ENCODE data around the gene PERM1. TPM values are rescaled to one million over a fixed set of nuclear protein-coding genes. Genes with fewer than 3 reads are reported as not detected.

PERM1 gene
- total and polyA plus RNA-seq, 2 donors (not counting 1 experiment from before 2014, with no cell fraction given) = not detected

- H3K27ac Mint-ChIP-seq = no peak overlapping the region
- H3K4me1 Mint-ChIP-seq = peaks cover 4% of the 10 kb centered on the region
- Histone ChIP-seq H3K9me3 (ENCODE audit: control extremely low read depth in 1 of 3, control insufficient read depth in 2 of 3, insufficient read depth in 1 of 3, low read length in 2 of 3) (peaks cover 0 to 4% (median 0%) of the 10 kb centered on the region in 3 donors), H3K27ac (ENCODE audit: low read length in 2 of 2) (no peak overlapping the region), H2AFZ (ENCODE audit: insufficient read depth, low read depth, low read length, poor library complexity, severe bottlenecking) (no peak overlapping the region), H3K4me2 (replicated peaks; ENCODE audit: low read depth, low read length, poor library complexity, severe bottlenecking) (no peak overlapping the region), H3K4me3 (ENCODE audit: control extremely low read depth in 1 of 5, extremely low read depth in 1 of 5, insufficient read depth in 1 of 5, low read depth in 2 of 5, low read length in 4 of 5) (no peak overlapping the region), H4K20me1 (ENCODE audit: control insufficient read depth, insufficient read depth, low read length, poor library complexity, severe bottlenecking) (no peaks in the 10 kb centered on the region), H3K79me2 (ENCODE audit: control insufficient read depth, insufficient read depth, low read length) (no peaks in the 10 kb centered on the region), H3K36me3 (replicated peaks in 1 of 2; ENCODE audit: control extremely low read depth in 1 of 2, control insufficient read depth in 1 of 2, extremely low read depth in 1 of 2, insufficient read depth in 2 of 2, low read length in 1 of 2) (no peaks in the 10 kb centered on the region), H3K27me3 (replicated peaks in 1 of 4; ENCODE audit: control extremely low read depth in 1 of 4, control insufficient read depth in 3 of 4, insufficient read depth in 4 of 4, low read length in 3 of 4) (peaks cover 0 to 35% (median 2%) of the 10 kb centered on the region in 4 experiments), H3K9ac (ENCODE audit: low read length) (no peak overlapping the region), H3K4me1 (ENCODE audit: control insufficient read depth in 2 of 2, insufficient read depth in 2 of 2, low read length in 2 of 2) (peaks cover 6 to 9% of the 10 kb centered on the region in 2 donors)
- intact Hi-C loops (cut with micrococcal nuclease) = no loop called here
- WGBS (ENCODE audit: insufficient coverage) = 81% methylated on average over 30 of the region's 35 CpGs
- CTCF ChIA-PET = interaction anchor here (1.1 to 1.4 kb wide), 5 partner anchors 9 to 311 kb away, joined by 3 to 6 read pairs (median 3); no protein-coding TSS in a partner anchor
- POLR2A ChIA-PET = interaction anchor here (0.6 kb wide), 1 partner anchor 1024 kb away, joined by 5 read pairs; no protein-coding TSS in a partner anchor
- DNase-seq (no peak), ATAC-seq (ENCODE audit: low read depth) (no peak)
- H3K9me3 Mint-ChIP-seq (ENCODE audit: insufficient read depth) = no peaks in the 10 kb centered on the region
- TF ChIP-seq EZH2 (IDR thresholded peaks at IDR 0.05; ENCODE audit: borderline replicate concordance, insufficient read depth, low read depth, low read length, poor library complexity, severe bottlenecking) (no peak), CTCF (IDR thresholded peaks at IDR 0.05) (no peak)
- H3K4me3 Mint-ChIP-seq = no peak overlapping the region
- H3K27me3 Mint-ChIP-seq = peaks cover 25% of the 10 kb centered on the region
These were observed 1.1 kb downstream of the PERM1 start for GRCh38 chr1:980602-981395.

GRCh38 chr1:980137-980571 is 1.7 kb downstream of the PERM1 start:
- CTCF ChIA-PET = interaction anchor here (1.2 kb wide), 1 partner anchor 38 kb away, joined by 3 read pairs; no protein-coding TSS in a partner anchor
- H3K27me3 Mint-ChIP-seq = peaks cover 24% of the 10 kb centered on the region
- ATAC-seq (ENCODE audit: low read depth) = no peak
- no peaks in the 10 kb centered on the region for H3K79me2 ChIP-seq (ENCODE audit: control insufficient read depth, insufficient read depth, low read length)
- WGBS (ENCODE audit: insufficient coverage) = 85% methylated on average over 13 of the region's 13 CpGs
- POLR2A ChIA-PET = interaction anchor here (0.6 kb wide), 1 partner anchor 1024 kb away, joined by 5 read pairs; no protein-coding TSS in a partner anchor
- peaks cover 7% of the 10 kb centered on the region for H3K4me1 Mint-ChIP-seq
- H3K27ac ChIP-seq (ENCODE audit: low read length in 2 of 2) = no peak overlapping the region
- H2AFZ ChIP-seq (ENCODE audit: insufficient read depth, low read depth, low read length, poor library complexity, severe bottlenecking) = no peak overlapping the region
- H3K27me3 ChIP-seq (replicated peaks in 1 of 4; ENCODE audit: control extremely low read depth in 1 of 4, control insufficient read depth in 3 of 4, insufficient read depth in 4 of 4, low read length in 3 of 4) = peaks cover 0 to 41% (median 5%) of the 10 kb centered on the region in 4 experiments
- intact Hi-C loops (cut with micrococcal nuclease) = no loop called here
- H3K36me3 ChIP-seq (replicated peaks in 1 of 2; ENCODE audit: control extremely low read depth in 1 of 2, control insufficient read depth in 1 of 2, extremely low read depth in 1 of 2, insufficient read depth in 2 of 2, low read length in 1 of 2) = no peaks in the 10 kb centered on the region
- no peak overlapping the region for H3K4me3 Mint-ChIP-seq
- no peak for DNase-seq
- no peak overlapping the region for H3K9ac ChIP-seq (ENCODE audit: low read length)
- peaks cover 10 to 13% of the 10 kb centered on the region in 2 donors for H3K4me1 ChIP-seq (ENCODE audit: control insufficient read depth in 2 of 2, insufficient read depth in 2 of 2, low read length in 2 of 2)
- H3K4me2 ChIP-seq (replicated peaks; ENCODE audit: low read depth, low read length, poor library complexity, severe bottlenecking) = no peak overlapping the region
- no peak overlapping the region for H3K4me3 ChIP-seq (ENCODE audit: control extremely low read depth in 1 of 5, extremely low read depth in 1 of 5, insufficient read depth in 1 of 5, low read depth in 2 of 5, low read length in 4 of 5)
- no peaks in the 10 kb centered on the region for H4K20me1 ChIP-seq (ENCODE audit: control insufficient read depth, insufficient read depth, low read length, poor library complexity, severe bottlenecking)
- no peak overlapping the region for H3K27ac Mint-ChIP-seq
- peaks cover 0 to 11% (median 0%) of the 10 kb centered on the region in 3 donors for H3K9me3 ChIP-seq (ENCODE audit: control extremely low read depth in 1 of 3, control insufficient read depth in 2 of 3, insufficient read depth in 1 of 3, low read length in 2 of 3)
- TF ChIP-seq CTCF (IDR thresholded peaks at IDR 0.05) (no peak), EZH2 (IDR thresholded peaks at IDR 0.05; ENCODE audit: borderline replicate concordance, insufficient read depth, low read depth, low read length, poor library complexity, severe bottlenecking) (no peak)
- no peaks in the 10 kb centered on the region for H3K9me3 Mint-ChIP-seq (ENCODE audit: insufficient read depth)
